DND-41 (cell line): ENCODE measurements around the gene FOXA1.

ENCODE experiments used
- ATAC-seq: fragments of 200-7000 bp; cut with Tn5 transposase; 3 replicates; pipeline ENCODE4 v1.9.1; 2021; ENCODE audit warnings: low read depth; ENCODE audit not compliant: insufficient read depth
- DNase-seq: peaks from one replicate; pipeline ENCODE4 v3.0.0-alpha.2; 2020
- H2AFZ ChIP-seq: 2 replicates; pipeline ENCODE4 v1.6.0; 2012; ENCODE audit warnings: low read depth, low read length
- H3K27ac ChIP-seq: 2 replicates; pipeline ENCODE4 v1.5.1; 2012; ENCODE audit warnings: low read length, inconsistent platforms
- H3K27me3 ChIP-seq: fragments of 200-600 bp; sonication (generic); 2 replicates; pipeline ENCODE4 v1.6.0; 2012; ENCODE audit warnings: low read length, mild to moderate bottlenecking, inconsistent platforms; ENCODE audit not compliant: insufficient read depth, poor library complexity
- H3K36me3 ChIP-seq: 2 replicates; pipeline ENCODE4 v1.5.1; 2012; ENCODE audit warnings: low read length, inconsistent platforms; ENCODE audit not compliant: insufficient read depth
- H3K4me1 ChIP-seq: 2 replicates; pipeline ENCODE4 v1.5.1; 2012; ENCODE audit warnings: mild to moderate bottlenecking, low read length; ENCODE audit not compliant: insufficient read depth
- H3K4me2 ChIP-seq: 2 replicates; pipeline ENCODE4 v1.6.0; 2012; ENCODE audit warnings: mild to moderate bottlenecking, moderate library complexity, low read length, inconsistent platforms; ENCODE audit not compliant: insufficient read depth
- H3K4me3 ChIP-seq, 2 experiments: fragments of 200-600 bp in 1 of 2; shearing (Covaris generic) in 1 of 2; 2 replicates each; pipeline ENCODE4 v1.5.1; 2012 to 2016; ENCODE audit warnings: inconsistent platforms in 2 of 2, low read length in 2 of 2, mild to moderate bottlenecking in 2 of 2, low read depth in 1 of 2, moderate library complexity in 1 of 2
- H3K79me2 ChIP-seq: 2 replicates; pipeline ENCODE4 v1.6.0; 2012; ENCODE audit warnings: low read length, inconsistent platforms; ENCODE audit not compliant: insufficient read depth
- H3K9ac ChIP-seq: 2 replicates; pipeline ENCODE4 v1.6.0; 2012; ENCODE audit warnings: low read depth, mild to moderate bottlenecking, inconsistent platforms, low read length, moderate library complexity
- H3K9me3 ChIP-seq: 2 replicates; pipeline ENCODE4 v1.5.1; 2012; ENCODE audit warnings: low read length, moderate library complexity, mild to moderate bottlenecking, inconsistent platforms; ENCODE audit not compliant: insufficient read depth, severe bottlenecking
- H4K20me1 ChIP-seq: 2 replicates; pipeline ENCODE4 v1.6.0; 2012; ENCODE audit warnings: low read length; ENCODE audit not compliant: insufficient read depth
- EZH2 ChIP-seq: IDR thresholded peaks from 3 replicates; pipeline ENCODE4 v1.6.1; 2012; ENCODE audit warnings: borderline replicate concordance, low read depth, mild to moderate bottlenecking, moderate library complexity, low read length, inconsistent platforms; ENCODE audit not compliant: severe bottlenecking
- TF ChIP-seq, protein P1 (sequence below): IDR thresholded peaks from 2 replicates; pipeline ENCODE4 v1.5.1; 2012; ENCODE audit warnings: borderline replicate concordance, low read length, moderate library complexity, mild to moderate bottlenecking; ENCODE audit not compliant: poor library complexity, severe bottlenecking; ENCODE audit errors: extremely low read depth

FOXA1 gene

DNA sequence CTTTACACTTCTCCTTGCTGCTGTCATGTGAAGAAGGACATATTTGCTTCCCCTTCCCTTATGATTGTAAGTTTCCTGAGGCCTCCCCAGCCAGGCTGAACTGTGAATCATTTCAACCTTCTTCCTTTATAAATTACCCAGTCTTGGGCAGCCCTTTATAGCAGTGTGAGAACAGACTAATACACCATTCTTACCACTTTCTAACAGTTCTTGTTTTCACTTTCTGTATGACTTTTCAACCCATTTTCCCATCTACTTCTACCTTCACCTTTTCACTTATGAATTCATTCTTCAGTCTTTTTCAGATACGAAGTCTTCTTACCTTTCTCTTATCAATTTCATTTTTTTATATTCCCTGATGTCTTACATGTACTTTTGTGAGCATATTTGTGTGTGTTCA is 55.1 kb downstream of the FOXA1 start:
- DNase-seq (no peak), ATAC-seq (no peak)
- no peaks in the 10 kb centered on the region for H3K79me2 ChIP-seq
- H3K4me1 ChIP-seq: no peaks in the 10 kb centered on the region
- H3K27ac ChIP-seq: no peak overlapping the region
- H3K36me3 ChIP-seq: no peaks in the 10 kb centered on the region
- TF ChIP-seq, protein P1, sequence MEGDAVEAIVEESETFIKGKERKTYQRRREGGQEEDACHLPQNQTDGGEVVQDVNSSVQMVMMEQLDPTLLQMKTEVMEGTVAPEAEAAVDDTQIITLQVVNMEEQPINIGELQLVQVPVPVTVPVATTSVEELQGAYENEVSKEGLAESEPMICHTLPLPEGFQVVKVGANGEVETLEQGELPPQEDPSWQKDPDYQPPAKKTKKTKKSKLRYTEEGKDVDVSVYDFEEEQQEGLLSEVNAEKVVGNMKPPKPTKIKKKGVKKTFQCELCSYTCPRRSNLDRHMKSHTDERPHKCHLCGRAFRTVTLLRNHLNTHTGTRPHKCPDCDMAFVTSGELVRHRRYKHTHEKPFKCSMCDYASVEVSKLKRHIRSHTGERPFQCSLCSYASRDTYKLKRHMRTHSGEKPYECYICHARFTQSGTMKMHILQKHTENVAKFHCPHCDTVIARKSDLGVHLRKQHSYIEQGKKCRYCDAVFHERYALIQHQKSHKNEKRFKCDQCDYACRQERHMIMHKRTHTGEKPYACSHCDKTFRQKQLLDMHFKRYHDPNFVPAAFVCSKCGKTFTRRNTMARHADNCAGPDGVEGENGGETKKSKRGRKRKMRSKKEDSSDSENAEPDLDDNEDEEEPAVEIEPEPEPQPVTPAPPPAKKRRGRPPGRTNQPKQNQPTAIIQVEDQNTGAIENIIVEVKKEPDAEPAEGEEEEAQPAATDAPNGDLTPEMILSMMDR: no peak
- TF ChIP-seq EZH2: no peak
- no peak overlapping the region for H3K9ac ChIP-seq
- H2AFZ ChIP-seq: no peak overlapping the region
- H3K4me3 ChIP-seq: no peak overlapping the region
- no peaks in the 10 kb centered on the region for H3K9me3 ChIP-seq
- no peaks in the 10 kb centered on the region for H4K20me1 ChIP-seq
- no peak overlapping the region for H3K4me2 ChIP-seq
- no peaks in the 10 kb centered on the region for H3K27me3 ChIP-seq
